H1 (cell line): ENCODE data around the gene CCDC175. TPM values are rescaled to one million over a fixed set of nuclear protein-coding genes. Genes with fewer than 3 reads are reported as not detected.
A peak's percentile ranks its signal among the peaks of the same experiment; 100 is the strongest.

ENCODE experiments used
- CTCF ChIA-PET: fragments of 300-600 bp; sonication (Branson Sonifier 250); formaldehyde crosslinking; loops from one replicate; lab custom pipeline; 2021; ENCODE audit not compliant: partially characterized antibody; lab: Charles Lee
- POLR2A ChIA-PET: fragments of 300-600 bp; sonication (Branson Sonifier 250); formaldehyde crosslinking; loops from one replicate; lab custom pipeline; 2021; ENCODE audit warnings: inconsistent platforms; ENCODE audit not compliant: partially characterized antibody; lab: Charles Lee
- DNase-seq, 2 experiments: peaks; one replicate each; pipeline versions ENCODE4 v3.0.0 to v3.0.0-alpha.2; 2010 to 2022; ENCODE audit warnings: low spot score in 2 of 2, low read depth in 1 of 2, mixed read lengths in 1 of 2
- FAIRE-seq: peaks from 2 replicates; lab custom pipeline; 2011; peaks lifted over from hg19 to GRCh38; lab: Jason Lieb, UNC
- H2AFZ ChIP-seq: 2 replicates; pipeline ENCODE4 v1.8.1; 2012; ENCODE audit warnings: low read length, inconsistent platforms
- H2AK5ac ChIP-seq: 2 replicates; pipeline ENCODE4 v1.6.1; 2013; ENCODE audit warnings: low read depth, low read length
- H2BK120ac ChIP-seq: replicated peaks from 2 replicates; pipeline ENCODE3; 2013; ENCODE audit warnings: low read depth, low read length, inconsistent platforms
- H2BK12ac ChIP-seq: 2 replicates; pipeline ENCODE4 v1.6.1; 2013; ENCODE audit warnings: low read depth, low read length
- H2BK15ac ChIP-seq: 2 replicates; pipeline ENCODE4 v1.6.1; 2013; ENCODE audit warnings: low read length
- H2BK20ac ChIP-seq: 2 replicates; pipeline ENCODE4 v1.6.1; 2013; ENCODE audit warnings: low read length
- H2BK5ac ChIP-seq: 2 replicates; pipeline ENCODE4 v1.6.1; 2013; ENCODE audit warnings: low read depth, low read length
- H3K14ac ChIP-seq: 2 replicates; pipeline ENCODE4 v1.6.1; 2013; ENCODE audit warnings: inconsistent platforms; ENCODE audit not compliant: insufficient read length
- H3K18ac ChIP-seq: 2 replicates; pipeline ENCODE4 v1.6.1; 2013; ENCODE audit warnings: low read length; ENCODE audit errors: extremely low read depth
- H3K23ac ChIP-seq: 2 replicates; pipeline ENCODE4 v1.6.1; 2013; ENCODE audit warnings: inconsistent platforms; ENCODE audit not compliant: insufficient read length
- H3K23me2 ChIP-seq: 2 replicates; pipeline ENCODE4 v1.6.1; 2013; ENCODE audit warnings: low read depth, low read length
- H3K27ac ChIP-seq: 2 replicates; pipeline ENCODE4 v1.6.1; 2011; ENCODE audit warnings: low read depth, low read length, inconsistent platforms
- H3K27me3 ChIP-seq, 4 experiments: replicated peaks in 1 of 4; 1 replicate in 1 of 4; 2 replicates in 3 of 4; pipeline versions ENCODE4 v1.6.1 to v1.8.1; 2011 to 2013; ENCODE audit warnings: low read length in 3 of 4, mild to moderate bottlenecking in 3 of 4, inconsistent platforms in 2 of 4, mixed read lengths in 2 of 4, moderate library complexity in 1 of 4; ENCODE audit not compliant: control insufficient read depth in 3 of 4, insufficient read depth in 3 of 4; ENCODE audit errors: extremely low read depth in 1 of 4
- H3K36me3 ChIP-seq, 4 experiments: 2 replicates each; pipeline versions ENCODE4 v1.6.1 to v1.8.1; 2011 to 2013; ENCODE audit warnings: mild to moderate bottlenecking in 4 of 4, low read length in 3 of 4, moderate library complexity in 2 of 4, control low read depth in 1 of 4, inconsistent platforms in 1 of 4; ENCODE audit not compliant: insufficient read depth in 4 of 4, control insufficient read depth in 2 of 4
- H3K4ac ChIP-seq: replicated peaks from 2 replicates; pipeline ENCODE3; 2013; ENCODE audit warnings: low read length, low read depth, mixed read lengths, inconsistent platforms; ENCODE audit not compliant: insufficient read length
- H3K4me1 ChIP-seq, 4 experiments: replicated peaks in 1 of 4; 1 replicate in 1 of 4; 2 replicates in 3 of 4; pipeline versions ENCODE4 v1.6.1 to v1.8.1; 2011 to 2013; ENCODE audit warnings: low read length in 3 of 4, inconsistent platforms in 2 of 4, mixed read lengths in 1 of 4; ENCODE audit not compliant: insufficient read depth in 4 of 4, control insufficient read depth in 3 of 4
- H3K4me2 ChIP-seq, 2 experiments: 2 replicates each; pipeline versions ENCODE4 v1.6.1 to v1.8.1; 2011 to 2013; ENCODE audit warnings: low read depth in 2 of 2, low read length in 2 of 2, control low read depth in 1 of 2, inconsistent platforms in 1 of 2, mild to moderate bottlenecking in 1 of 2; ENCODE audit not compliant: insufficient read depth in 1 of 2
- H3K4me3 ChIP-seq, 4 experiments: fragments of 200-600, 300-600 bp in 1 of 4; sonication (generic), shearing (Covaris generic), sonication (Bioruptor Twin) in 1 of 4; 2 replicates each; pipeline versions ENCODE4 v1.5.1 to v1.8.1; 2011 to 2016; ENCODE audit warnings: low read length in 4 of 4, low read depth in 3 of 4, control low read depth in 2 of 4, inconsistent platforms in 2 of 4, mild to moderate bottlenecking in 2 of 4, mixed read lengths in 1 of 4, moderate library complexity in 1 of 4; ENCODE audit not compliant: insufficient read depth in 2 of 4; ENCODE audit errors: extremely low read depth in 1 of 4
- H3K56ac ChIP-seq: replicated peaks from 2 replicates; pipeline ENCODE3; 2013; ENCODE audit warnings: low read depth, mild to moderate bottlenecking, mixed read lengths, low read length, inconsistent platforms; ENCODE audit not compliant: insufficient read length
- H3K79me1 ChIP-seq: 2 replicates; pipeline ENCODE4 v1.6.1; 2013; ENCODE audit warnings: low read depth, low read length, control low read depth
- H3K79me2 ChIP-seq, 2 experiments: 2 replicates each; pipeline versions ENCODE4 v1.6.1 to v1.8.1; 2012 to 2013; ENCODE audit warnings: low read length in 2 of 2, mild to moderate bottlenecking in 2 of 2, inconsistent platforms in 1 of 2; ENCODE audit not compliant: insufficient read depth in 2 of 2, control insufficient read depth in 1 of 2
- H3K9ac ChIP-seq, 4 experiments: replicated peaks in 1 of 4; 1 replicate in 1 of 4; 2 replicates in 3 of 4; pipeline versions ENCODE4 v1.6.1 to v1.8.1; 2011 to 2013; ENCODE audit warnings: low read depth in 3 of 4, low read length in 3 of 4, control low read depth in 2 of 4, mild to moderate bottlenecking in 2 of 4, moderate library complexity in 2 of 4, inconsistent platforms in 1 of 4; ENCODE audit errors: extremely low read depth in 1 of 4
- H3K9me3 ChIP-seq, 2 experiments: 2 replicates each; pipeline versions ENCODE4 v1.6.1 to v1.8.1; 2012 to 2013; ENCODE audit warnings: mild to moderate bottlenecking in 2 of 2, moderate library complexity in 2 of 2, control low read depth in 1 of 2, inconsistent platforms in 1 of 2, low read depth in 1 of 2, low read length in 1 of 2, mixed read lengths in 1 of 2; ENCODE audit not compliant: insufficient read depth in 2 of 2
- H4K20me1 ChIP-seq, 2 experiments: replicated peaks in 1 of 2; 2 replicates each; pipeline versions ENCODE3 to v1.8.1; 2011 to 2013; ENCODE audit warnings: inconsistent platforms in 2 of 2, low read length in 2 of 2, mild to moderate bottlenecking in 1 of 2; ENCODE audit not compliant: insufficient read depth in 2 of 2, control insufficient read depth in 1 of 2
- H4K5ac ChIP-seq: 2 replicates; pipeline ENCODE4 v1.6.1; 2013; ENCODE audit warnings: low read length, low read depth, mixed read lengths, inconsistent platforms; ENCODE audit not compliant: insufficient read length
- H4K8ac ChIP-seq: 2 replicates; pipeline ENCODE4 v1.8.0; 2013; ENCODE audit warnings: mild to moderate bottlenecking, moderate library complexity, low read length, inconsistent platforms; ENCODE audit not compliant: insufficient read depth; ENCODE audit errors: extremely low read depth
- H4K91ac ChIP-seq: replicated peaks from 2 replicates; pipeline ENCODE3; 2013; ENCODE audit warnings: low read length, mixed read lengths, inconsistent platforms; ENCODE audit not compliant: insufficient read length
- CHD1 ChIP-seq: IDR thresholded peaks from 2 replicates; pipeline ENCODE4 v1.6.1; 2012; ENCODE audit warnings: low read depth, low read length, improper control_type of control experiment
- EZH2 ChIP-seq: fragments of 200-600 bp; sonication (generic); IDR thresholded peaks from 2 replicates; pipeline ENCODE4 v1.7.1; 2012; ENCODE audit warnings: low read depth, mild to moderate bottlenecking, moderate library complexity, low read length, inconsistent platforms; ENCODE audit not compliant: severe bottlenecking
- JUN ChIP-seq: IDR thresholded peaks from 2 replicates; pipeline ENCODE4 v1.6.1; 2011; ENCODE audit warnings: low read depth, mild to moderate bottlenecking, improper control_type of control experiment, low read length
- POLR2AphosphoS5 ChIP-seq: IDR thresholded peaks from 2 replicates; pipeline ENCODE4 v1.6.1; 2011; ENCODE audit warnings: low read depth, low read length
- RFX5 ChIP-seq: IDR thresholded peaks from 2 replicates; pipeline ENCODE4 v1.6.1; 2011; ENCODE audit warnings: low read depth, low read length, improper control_type of control experiment, borderline replicate concordance
- whole genome bisulfite sequencing, 2 experiments: shearing (Covaris generic) in 1 of 2; methylation state at CpG; one replicate each; pipeline versions ENCODE4 v1.1.6 to v1.1.7; 2013 to 2015; ENCODE audit warnings: low lambda C conversion rate in 2 of 2, mixed read lengths in 2 of 2, inconsistent platforms in 1 of 2, low coverage in 1 of 2, missing lambda C conversion rate in 1 of 2; ENCODE audit not compliant: insufficient replicate concordance in 2 of 2, insufficient coverage in 1 of 2, insufficient read length in 1 of 2; ENCODE audit errors: extremely low coverage in 1 of 2, missing lambda C conversion rate in 1 of 2; 5-methylcytosine and 5-hydroxymethylcytosine counted together
- polyA plus RNA-seq, 7 experiments: library from polyadenylated mRNA; depleted of rRNA in 3 of 7; stranded (reverse) in 5 of 7; unstranded in 2 of 7; fragments of >200 nt in 5 of 7; fragments of 200-250 nt in 2 of 7; gene quantifications; 1 replicate in 5 of 7; 2 replicates in 1 of 7; 4 replicates in 1 of 7; pipeline versions ENCODE4 v1.2.1 to v1.2.3, GENCODE V29; 2011 to 2013; ENCODE audit warnings: missing spikeins in 2 of 7, mixed read lengths in 2 of 7
- total RNA-seq: library from RNA; stranded (reverse); fragmentation: NEBNext Ultra II Directional; extraction: Animal tissue kit (Norgen Biotek cat#: 25700); gene quantifications from 2 replicates; pipeline ENCODE4 v1.2.1, GENCODE V29; 2021
- TF ChIP-seq, protein P1 (sequence below), 3 experiments: IDR thresholded peaks; 1 replicate in 2 of 3; 2 replicates in 1 of 3; pipeline versions ENCODE4 v1.5.1 to v1.6.1; 2011; ENCODE audit warnings: low read length in 3 of 3, mild to moderate bottlenecking in 3 of 3, inconsistent platforms in 2 of 3, low read depth in 1 of 3, moderate library complexity in 1 of 3; ENCODE audit not compliant: insufficient read depth in 1 of 3; ENCODE audit errors: control extremely low read depth in 1 of 3
- TF ChIP-seq, protein P2 (sequence below): IDR thresholded peaks from 2 replicates; pipeline ENCODE4 v1.6.1; 2012; ENCODE audit warnings: inconsistent platforms

Gene CCDC175
- total and polyA plus RNA-seq, 2 of the 8 experiments (the other 6 are each of a cell fraction or from before 2014, with no cell fraction given) = 0.19 TPM; not detected in 1

DNA sequence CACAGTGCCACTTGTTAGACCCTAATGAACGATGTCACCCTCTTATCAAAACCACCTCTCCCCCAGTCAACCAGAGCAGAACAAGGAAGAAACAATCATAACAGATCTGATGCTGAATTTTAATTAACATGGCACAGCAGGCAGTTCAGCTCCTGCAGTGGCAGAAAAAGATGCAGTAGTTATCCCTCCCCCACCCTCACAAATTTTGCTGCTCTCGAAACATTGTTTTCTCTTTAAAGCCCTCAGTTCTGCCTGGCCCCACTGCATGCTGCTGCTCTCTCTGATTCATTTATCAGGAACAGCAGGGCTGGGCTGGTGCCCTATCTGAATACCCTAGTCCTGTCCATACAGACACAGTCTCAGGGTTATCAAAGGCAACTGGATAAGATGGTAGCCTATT is 12.2 kb downstream of the CCDC175 start:
- no peak overlapping the region for H2BK20ac ChIP-seq
- H2AK5ac ChIP-seq = no peak overlapping the region
- no peak overlapping the region for H3K27ac ChIP-seq
- ChIA-PET POLR2A (no interaction called here), CTCF (interaction anchor here (0.6 to 18.8 kb wide), 3 partner anchors 13 to 55 kb away, joined by 3 to 462 read pairs (median 44); partner anchors contain the start of gene CCDC175)
- no peak overlapping the region for H2BK15ac ChIP-seq
- H3K4ac ChIP-seq = no peak overlapping the region
- no peak for FAIRE-seq
- H3K36me3 ChIP-seq = no peaks in the 10 kb centered on the region
- no peak overlapping the region for H2BK120ac ChIP-seq
- peak overlapping the region in 1 of 2 experiments; percentile 19; a peak in 1 of 4 replicates for H3K4me2 ChIP-seq
- H3K9ac ChIP-seq = no peak overlapping the region
- H2BK5ac ChIP-seq = no peak overlapping the region
- H3K4me1 ChIP-seq = peaks cover 0 to 20% (median 8%) of the 10 kb centered on the region in 4 experiments; a peak in 3 of 7 replicates
- H3K79me1 ChIP-seq = no peaks in the 10 kb centered on the region
- H4K5ac ChIP-seq = no peak overlapping the region
- no peak overlapping the region for H2BK12ac ChIP-seq
- no peak for DNase-seq
- H3K79me2 ChIP-seq = no peaks in the 10 kb centered on the region
- H3K9me3 ChIP-seq = no peaks in the 10 kb centered on the region
- no peaks in the 10 kb centered on the region for H4K20me1 ChIP-seq
- WGBS, 2 experiments = 81% methylated on average over 2 of the region's 2 CpGs; no CpG with 5 or more reads in 1 of the 2 experiments
- H3K23me2 ChIP-seq = no peaks in the 10 kb centered on the region
- H4K91ac ChIP-seq = no peak overlapping the region
- no peak overlapping the region for H3K18ac ChIP-seq
- no peak overlapping the region for H3K4me3 ChIP-seq
- 0 out of 2 replicates have a peak overlapping the region, but pooled peaks have one; percentile 41 for H2AFZ ChIP-seq
- H3K56ac ChIP-seq = no peak overlapping the region
- H3K14ac ChIP-seq = no peak overlapping the region
- H3K23ac ChIP-seq = no peak overlapping the region
- TF ChIP-seq RFX5 (no peak), CHD1 (no peak), EZH2 (no peak), JUN (no peak), POLR2AphosphoS5 (no peak)
- TF ChIP-seq, protein P1, sequence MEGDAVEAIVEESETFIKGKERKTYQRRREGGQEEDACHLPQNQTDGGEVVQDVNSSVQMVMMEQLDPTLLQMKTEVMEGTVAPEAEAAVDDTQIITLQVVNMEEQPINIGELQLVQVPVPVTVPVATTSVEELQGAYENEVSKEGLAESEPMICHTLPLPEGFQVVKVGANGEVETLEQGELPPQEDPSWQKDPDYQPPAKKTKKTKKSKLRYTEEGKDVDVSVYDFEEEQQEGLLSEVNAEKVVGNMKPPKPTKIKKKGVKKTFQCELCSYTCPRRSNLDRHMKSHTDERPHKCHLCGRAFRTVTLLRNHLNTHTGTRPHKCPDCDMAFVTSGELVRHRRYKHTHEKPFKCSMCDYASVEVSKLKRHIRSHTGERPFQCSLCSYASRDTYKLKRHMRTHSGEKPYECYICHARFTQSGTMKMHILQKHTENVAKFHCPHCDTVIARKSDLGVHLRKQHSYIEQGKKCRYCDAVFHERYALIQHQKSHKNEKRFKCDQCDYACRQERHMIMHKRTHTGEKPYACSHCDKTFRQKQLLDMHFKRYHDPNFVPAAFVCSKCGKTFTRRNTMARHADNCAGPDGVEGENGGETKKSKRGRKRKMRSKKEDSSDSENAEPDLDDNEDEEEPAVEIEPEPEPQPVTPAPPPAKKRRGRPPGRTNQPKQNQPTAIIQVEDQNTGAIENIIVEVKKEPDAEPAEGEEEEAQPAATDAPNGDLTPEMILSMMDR (IDR thresholded peaks at IDR 0.05; ENCODE audit: control extremely low read depth in 1 of 3, insufficient read depth in 1 of 3, low read depth in 1 of 3, low read length in 3 of 3) = no peak
- TF ChIP-seq, protein P2, sequence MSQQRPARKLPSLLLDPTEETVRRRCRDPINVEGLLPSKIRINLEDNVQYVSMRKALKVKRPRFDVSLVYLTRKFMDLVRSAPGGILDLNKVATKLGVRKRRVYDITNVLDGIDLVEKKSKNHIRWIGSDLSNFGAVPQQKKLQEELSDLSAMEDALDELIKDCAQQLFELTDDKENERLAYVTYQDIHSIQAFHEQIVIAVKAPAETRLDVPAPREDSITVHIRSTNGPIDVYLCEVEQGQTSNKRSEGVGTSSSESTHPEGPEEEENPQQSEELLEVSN = no peak
- H3K27me3 ChIP-seq = no peaks in the 10 kb centered on the region
- no peak overlapping the region for H4K8ac ChIP-seq
